Stimulated activated naive CD4-positive, alpha-beta T cell (primary cell): ENCODE results near the gene HEBP1.
A peak's percentile ranks its signal among the peaks of the same experiment; 100 is the strongest.
"Not testable (repeated sequence)": the region's sequence is repeated elsewhere in the genome, so short reads cannot be mapped to it uniquely, and the experiment has no call there.

Experiments used
- DNase-seq, 6 experiments: peaks; one replicate each; lab custom pipeline; 2025; lab: John Stamatoyannopoulos, UW

The HEBP1 gene

GRCh38 chr12:12999959-13000615 lies at the start of gene HEBP1:
Gene HEBP1 (minus strand): TSS chr12:13000265. CDS start chr12:13000114, 151 bp downstream.
- peak; percentile 80 to 97 (median 94) for DNase-seq

DNA sequence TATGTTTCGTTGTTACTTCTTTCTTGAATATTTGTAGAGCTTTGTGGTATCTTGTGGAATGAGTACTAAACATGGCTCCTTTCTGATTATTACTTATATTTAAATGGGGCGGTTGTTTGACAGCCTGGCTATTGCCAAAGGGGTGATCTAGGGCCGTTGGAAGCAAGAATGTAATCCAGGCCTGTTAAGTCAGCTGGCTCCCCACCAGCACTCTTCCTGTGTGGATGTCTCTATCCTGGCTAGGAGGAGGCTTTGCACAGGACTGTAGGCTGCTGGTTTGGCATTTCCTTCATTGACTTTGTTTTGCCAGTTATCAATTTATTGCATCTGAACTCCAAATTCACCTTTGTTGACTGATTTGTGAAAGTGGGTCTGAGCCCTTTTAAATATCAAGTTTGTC lies 49.8 kb upstream of the HEBP1 start:
- DNase-seq, result no peak

DNA sequence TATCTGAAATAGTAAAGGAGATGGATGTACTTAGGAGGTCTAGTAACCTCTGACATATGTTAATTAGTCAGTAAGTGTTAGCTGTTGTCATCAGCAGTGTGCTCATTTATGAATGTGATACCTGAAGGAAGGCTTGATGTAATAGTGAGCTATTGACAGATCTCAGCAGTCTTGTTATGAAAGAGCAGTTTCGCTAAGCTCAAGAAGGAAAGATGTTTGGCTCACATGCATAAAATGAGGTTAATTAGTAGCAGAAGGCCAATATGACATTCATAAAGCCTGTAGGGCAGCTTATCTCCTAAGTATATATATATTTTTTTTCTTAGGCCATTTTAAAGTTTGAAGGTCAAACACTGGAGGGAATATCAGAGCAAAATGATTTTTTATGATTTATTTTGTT lies 46.9 kb upstream of the HEBP1 start:
- no peak for DNase-seq

DNA sequence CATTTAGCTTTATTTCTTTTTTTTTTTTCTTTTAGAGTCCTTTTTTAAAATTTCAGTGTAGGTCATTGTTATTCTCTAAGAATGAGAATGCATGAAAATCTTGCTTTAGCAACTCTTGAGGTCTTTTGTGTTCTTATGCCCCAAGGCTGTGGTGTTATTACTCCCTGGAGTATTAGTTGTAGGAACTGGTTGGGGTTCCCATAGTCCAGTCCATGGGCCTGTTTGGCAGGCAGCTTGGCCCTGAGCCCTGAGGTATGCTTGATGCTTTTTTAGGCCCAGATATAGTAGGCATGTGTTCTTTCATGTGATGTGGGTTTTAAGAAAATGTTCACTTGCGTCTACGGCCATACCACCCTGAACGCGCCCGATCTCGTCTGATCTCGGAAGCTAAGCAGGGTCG lies 45.8 kb upstream of the HEBP1 start:
- no peak for DNase-seq

DNA sequence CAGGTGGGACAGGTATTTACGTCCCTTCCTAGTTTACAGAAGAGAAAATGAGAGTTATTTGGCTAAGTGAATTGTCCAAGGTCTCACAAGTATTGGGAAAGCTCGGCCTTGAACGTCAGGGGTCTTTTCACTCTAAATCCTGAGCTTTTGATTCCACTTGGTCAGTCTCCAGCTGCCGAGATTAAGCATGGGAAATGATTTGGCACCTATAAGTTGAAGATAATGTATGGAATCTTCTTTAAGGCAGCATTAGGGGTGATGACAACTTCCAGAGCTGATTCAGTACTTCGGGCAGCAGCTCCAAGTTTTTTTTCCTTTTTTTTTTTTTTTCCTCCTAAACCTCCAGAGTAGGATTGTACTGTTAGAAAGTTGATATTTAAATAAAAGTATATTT lies 44.8 kb upstream of the HEBP1 start:
- DNase-seq, result no peak

GRCh38 chr12:13044002-13044905 lies 44.2 kb upstream of the HEBP1 start, which contains the start of gene FAM234B:
Gene FAM234B (plus strand): TSS chr12:13044381. CDS start chr12:13044404, 23 bp downstream.
- DNase-seq, result peak in 5 of 6 experiments; percentile 31 to 70 (median 54)

DNA sequence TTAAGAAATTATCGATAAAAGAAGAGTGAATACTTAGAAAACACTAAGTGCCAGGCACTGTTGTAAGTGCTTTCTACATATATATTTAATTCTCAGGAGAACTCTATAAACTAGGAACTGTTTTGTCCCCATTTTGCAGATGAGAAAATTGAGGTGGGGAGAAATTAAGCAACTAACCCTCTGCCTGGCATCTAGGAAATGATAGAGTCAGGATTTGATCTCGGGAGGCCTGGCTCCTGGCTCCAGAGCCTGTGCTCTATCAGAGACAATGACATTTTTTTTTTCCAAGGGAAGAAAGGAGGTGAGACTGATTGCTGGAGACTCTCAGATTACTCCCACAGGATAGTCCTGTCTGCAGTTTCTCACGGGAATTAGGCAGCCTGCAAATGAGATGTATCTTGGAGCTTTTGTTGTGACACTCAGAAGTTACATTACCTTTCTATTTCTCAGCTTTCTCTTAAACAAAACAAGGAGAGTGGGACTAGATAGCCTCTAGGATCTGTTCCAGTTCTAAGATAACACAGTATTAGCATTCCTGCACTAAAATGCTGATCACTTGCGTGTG lies 42.7 kb upstream of the HEBP1 start:
- no peak for DNase-seq

DNA sequence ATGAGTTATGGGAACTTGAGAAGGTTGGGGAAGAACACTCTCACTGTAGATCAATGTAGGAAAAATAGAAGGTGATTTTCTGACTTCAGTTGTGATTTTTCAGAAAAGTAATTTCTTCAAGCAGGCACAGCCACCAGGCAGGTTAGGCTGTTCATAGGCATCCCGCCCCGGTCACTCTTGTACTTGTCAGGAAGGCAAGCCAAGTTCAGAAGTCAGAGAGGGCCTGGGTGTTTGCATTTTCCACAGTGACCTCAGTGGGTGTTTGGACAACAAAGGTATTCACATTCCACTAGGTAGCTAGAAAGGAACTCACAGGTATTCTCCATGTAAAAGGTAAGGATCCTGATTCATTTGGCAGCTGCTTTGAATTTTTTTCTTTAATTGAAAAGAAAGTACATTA lies 41.2 kb upstream of the HEBP1 start:
- DNase-seq, result no peak

DNA sequence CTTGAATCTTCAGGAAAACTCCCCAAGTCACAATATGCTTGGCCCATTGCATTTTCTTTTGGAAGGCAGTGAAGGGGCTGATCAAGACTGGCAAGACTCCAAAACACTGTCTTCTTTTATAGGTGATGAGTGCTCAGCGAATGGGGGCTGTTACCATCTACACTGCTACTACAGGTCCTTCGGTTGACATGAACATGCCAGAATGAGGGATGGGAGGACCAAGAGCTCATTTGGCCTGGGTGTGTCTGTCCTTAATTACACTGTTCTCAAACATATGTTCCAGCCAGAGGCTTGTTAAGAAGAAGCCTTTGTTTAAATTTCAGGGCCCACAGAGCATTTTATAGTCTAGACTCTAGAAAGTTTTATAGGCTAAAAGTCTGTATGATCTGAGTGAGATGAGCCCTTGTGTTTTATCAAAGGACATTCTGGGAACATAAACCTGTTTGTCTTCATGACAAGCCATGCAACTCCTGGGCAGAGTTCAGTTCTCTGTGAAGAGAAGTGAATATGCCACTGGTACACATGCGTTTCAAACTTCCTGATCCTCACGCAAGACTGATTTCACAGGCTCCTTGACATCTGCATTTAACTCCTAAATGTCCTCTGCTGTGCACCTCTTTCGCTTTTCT lies 39.4 kb upstream of the HEBP1 start:
- no peak for DNase-seq

- no peak for DNase-seq
Observed at GRCh38 chr12:13038491-13039161, 38.6 kb upstream of the HEBP1 start.

- DNase-seq, result no peak
Observed at GRCh38 chr12:13036881-13037280, 36.8 kb upstream of the HEBP1 start.

DNA sequence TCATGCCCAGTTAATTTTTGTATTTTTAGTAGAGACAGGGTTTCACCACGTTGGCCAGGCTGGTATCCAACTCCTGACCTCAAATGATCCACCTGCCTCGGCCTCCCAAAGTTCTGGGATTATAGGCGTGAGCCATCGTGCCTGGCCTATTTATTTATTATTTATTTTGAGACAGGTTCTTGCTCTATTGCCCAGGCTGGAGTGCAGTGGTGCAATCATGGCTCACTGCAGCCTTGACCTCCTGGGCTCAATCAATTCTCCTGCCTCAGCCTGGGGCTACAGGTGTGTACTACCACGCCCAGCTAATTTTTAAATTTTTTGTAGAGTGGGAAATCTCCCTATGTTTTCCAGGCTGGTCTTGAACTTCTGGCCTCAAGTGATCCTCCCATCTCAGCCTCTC lies 35.3 kb upstream of the HEBP1 start:
- DNase-seq, result not testable (repeated sequence)

DNA sequence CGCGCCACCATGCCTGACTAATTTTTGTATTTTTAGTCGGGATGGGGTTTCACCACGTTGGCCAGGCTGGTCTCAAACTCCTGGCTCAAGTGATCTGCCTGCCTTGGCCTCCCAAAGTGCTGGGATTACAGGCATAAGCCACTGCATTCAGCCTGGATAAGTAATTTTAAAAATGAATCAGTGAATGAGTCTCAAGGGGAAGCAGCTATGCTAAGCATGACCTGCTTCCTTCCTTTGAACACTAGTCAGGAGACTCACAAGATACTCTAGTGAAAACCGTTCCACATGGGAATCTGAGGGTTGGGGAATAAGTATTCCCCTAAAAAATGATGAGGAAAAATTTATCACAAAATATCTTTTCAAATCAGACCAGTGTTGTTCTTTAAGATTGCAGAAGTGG lies 33.4 kb upstream of the HEBP1 start:
- DNase-seq, result no peak

DNA sequence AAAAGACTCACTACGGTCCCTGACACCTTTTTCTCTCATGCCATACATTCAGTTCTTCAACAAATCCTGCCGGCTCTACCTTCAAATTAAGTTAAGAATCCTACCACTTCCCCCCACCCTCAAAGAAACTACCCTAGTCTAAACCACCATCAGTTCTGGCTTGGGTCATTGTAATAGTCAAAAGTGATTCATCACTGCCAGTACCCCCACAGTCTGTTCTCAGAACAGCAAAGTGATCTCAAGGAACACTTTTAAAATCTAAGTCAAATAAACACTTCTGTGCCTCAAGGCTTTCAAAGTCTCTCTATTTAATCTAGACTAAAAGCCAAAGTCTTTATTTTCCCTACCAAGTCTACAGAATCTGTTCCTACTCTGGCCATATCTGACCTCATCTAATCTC lies 32.1 kb upstream of the HEBP1 start:
- no peak for DNase-seq

DNA sequence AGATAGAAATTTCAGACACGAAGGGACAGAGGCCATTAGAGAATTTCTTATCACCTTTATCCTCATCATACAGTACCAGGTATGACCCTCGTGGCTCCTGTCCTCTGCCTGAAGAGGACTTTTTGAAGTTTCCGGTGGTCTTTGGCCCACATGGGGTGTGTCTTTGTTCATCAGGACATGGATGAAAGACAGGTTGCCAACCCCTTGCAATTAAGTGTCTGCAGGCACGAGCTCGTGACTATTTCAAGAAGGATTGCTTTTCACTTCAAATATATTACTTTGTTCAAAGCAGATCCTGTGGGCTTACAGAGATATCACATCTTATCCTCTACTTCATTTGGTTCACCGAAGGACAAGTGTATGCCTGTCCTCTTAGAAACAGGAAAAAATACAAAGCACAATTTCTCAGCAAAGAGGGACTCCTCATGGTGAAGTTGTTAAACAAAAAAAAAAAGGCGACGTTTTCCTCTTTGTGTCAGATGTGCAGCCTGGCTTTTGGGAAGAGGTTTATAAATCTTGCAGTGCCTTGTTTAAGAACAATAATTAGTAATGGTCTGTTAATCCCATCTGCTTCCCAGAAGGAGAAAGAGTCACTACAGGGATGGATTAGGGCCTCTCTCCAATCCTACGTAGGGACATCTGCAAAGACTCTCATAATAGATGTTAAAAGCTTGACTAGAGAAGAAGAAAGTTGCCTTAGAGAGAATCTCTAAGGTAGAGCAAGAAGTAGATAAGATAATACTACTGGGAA lies 30.7 kb upstream of the HEBP1 start:
- DNase-seq, result no peak

DNA sequence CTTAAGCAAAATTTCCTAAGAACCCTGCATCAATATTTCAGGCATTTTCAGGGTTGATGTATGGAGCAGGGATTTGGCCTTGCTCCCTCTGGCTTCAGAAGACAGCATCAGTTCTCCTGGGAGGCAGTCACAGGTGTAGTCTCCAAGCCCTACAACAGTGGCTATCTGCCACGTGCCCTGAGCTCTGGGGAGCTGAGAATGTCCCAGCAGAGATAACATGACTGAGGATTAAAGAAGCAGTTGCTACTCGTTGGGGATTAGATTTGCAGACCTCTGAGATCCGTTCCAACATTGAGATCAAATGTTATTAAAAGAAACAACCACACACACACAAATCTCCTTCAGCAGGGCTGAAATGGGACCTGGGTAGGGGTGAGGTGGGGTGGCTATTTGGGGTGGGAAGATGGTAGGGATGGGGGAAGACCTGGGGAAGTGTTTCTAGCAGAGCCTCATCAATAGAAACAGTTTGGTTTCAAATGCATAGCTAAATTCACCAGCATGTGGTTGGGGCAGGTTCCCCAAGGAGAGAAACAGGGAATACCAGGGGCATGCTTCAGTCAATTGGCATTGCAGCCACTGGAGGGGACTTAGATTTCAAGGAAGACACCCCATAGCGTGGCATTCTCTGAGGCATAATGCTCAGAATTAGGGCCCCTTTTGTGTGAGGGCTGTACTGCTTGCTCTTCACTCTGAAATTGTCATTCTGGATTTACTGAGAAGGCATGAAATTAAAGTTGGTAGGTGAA lies 28.9 kb upstream of the HEBP1 start:
- no peak for DNase-seq

GRCh38 chr12:13027508-13027907 lies 27.4 kb upstream of the HEBP1 start:
- no peak for DNase-seq

- no peak for DNase-seq
Observed at GRCh38 chr12:13027032-13027431, 27.0 kb upstream of the HEBP1 start.

- no peak for DNase-seq
Observed at GRCh38 chr12:13026286-13026685, 26.2 kb upstream of the HEBP1 start.

DNA sequence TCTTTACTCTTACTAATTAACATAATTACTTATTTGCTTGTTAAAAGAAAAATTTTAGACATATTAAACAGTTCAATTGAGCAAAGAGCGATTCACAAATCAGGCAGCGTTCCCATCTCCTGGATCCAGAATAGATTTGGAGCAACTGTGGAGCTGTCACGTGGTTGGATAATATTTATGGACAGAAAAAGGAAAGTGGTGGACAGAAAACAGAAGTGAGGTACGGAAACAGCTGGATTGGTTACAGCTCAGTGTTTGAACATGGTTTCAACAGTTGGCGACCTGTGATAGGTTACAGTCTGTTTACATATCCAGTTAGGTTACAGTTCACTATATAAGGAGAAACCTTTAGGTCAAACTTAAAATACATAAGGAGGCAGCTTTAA lies 24.5 kb upstream of the HEBP1 start:
- DNase-seq, result no peak
